Gastrocnemius medialis (tissue), 4 donors: ENCODE data around the gene MBD5. TPM values are rescaled to one million over a fixed set of nuclear protein-coding genes. Genes with fewer than 3 reads are reported as not detected.

ENCODE experiments used
- ATAC-seq, 2 donors: fragments of 150-250 bp; one replicate each; pipeline ENCODE4 v1.9.1; 2016
- DNase-seq, 2 donors: peaks; one replicate each; pipeline ENCODE4 v3.0.0-alpha.2; 2019
- H3K27ac ChIP-seq, 4 donors: fragments of 200-600 bp; sonication (generic); 1 replicate in 1 of 4; 2 replicates in 3 of 4; pipeline ENCODE4 v1.5.1; 2016 to 2018; ENCODE audit warnings: mild to moderate bottlenecking in 2 of 4, moderate library complexity in 1 of 4
- H3K27me3 ChIP-seq, 3 donors: fragments of 200-600 bp; sonication (generic) in 2 of 3; 1 replicate in 1 of 3; 2 replicates in 2 of 3; pipeline versions ENCODE4 v1.5.1 to v1.6.0; 2016 to 2019; ENCODE audit warnings: mild to moderate bottlenecking in 1 of 3, moderate library complexity in 1 of 3
- H3K36me3 ChIP-seq, 2 donors: fragments of 200-600 bp; sonication (generic) in 1 of 2; one replicate each; pipeline ENCODE4 v1.5.1; 2017 to 2018
- H3K4me1 ChIP-seq, 2 donors: fragments of 200-600 bp; sonication (generic) in 1 of 2; one replicate each; pipeline ENCODE4 v1.5.1; 2016 to 2017; ENCODE audit warnings: mild to moderate bottlenecking in 2 of 2
- H3K4me3 ChIP-seq, 4 donors: fragments of 200-600 bp; sonication (generic) in 3 of 4; 1 replicate in 1 of 4; 2 replicates in 3 of 4; pipeline ENCODE4 v1.5.1; 2016 to 2019; ENCODE audit warnings: mild to moderate bottlenecking in 2 of 4
- H3K9me3 ChIP-seq, 3 donors: fragments of 200-600 bp; sonication (generic) in 2 of 3; 1 replicate in 1 of 3; 2 replicates in 2 of 3; pipeline ENCODE4 v1.5.1; 2016 to 2019
- CTCF ChIP-seq, 5 experiments: fragments of 450-650 bp in 3 of 5; fragments of 200-600 bp in 2 of 5; sonication (generic) in 2 of 5; IDR thresholded peaks in 4 of 5; conservative IDR thresholded peaks in 1 of 5; 1 replicate in 4 of 5; 2 replicates in 1 of 5; pipeline ENCODE4 v1.5.1; 2016 to 2019; ENCODE audit warnings: antibody characterized with exemption in 5 of 5, mild to moderate bottlenecking in 3 of 5, moderate library complexity in 3 of 5
- POLR2A ChIP-seq, 2 donors: fragments of 450-650 bp; IDR thresholded peaks; one replicate each; pipeline ENCODE4 v1.6.1; 2017; ENCODE audit warnings: antibody characterized with exemption in 2 of 2, mild to moderate bottlenecking in 2 of 2, moderate library complexity in 2 of 2
- in situ Hi-C, 4 donors: fragments of 200-750 bp; cut with MboI; loops; one replicate each; pipeline versions ENCODE4 v1.15.0 to v1.8.0; 2017; ENCODE audit warnings: low sequenced_read_pairs in 4 of 4
- intact Hi-C: fragments of 100-400 bp; cut with DNase I; formaldehyde crosslinking; loops from one replicate; pipeline ENCODE4 v1.15.1; 2023; ENCODE audit warnings: low total_unique reads
- total RNA-seq, 4 donors: library from RNA; depleted of rRNA; stranded (reverse); fragments of >200 nt; gene quantifications; one replicate each; pipeline versions ENCODE4 v1.1.0 to v1.2.3, GENCODE V29; 2016

MBD5 gene
- total RNA-seq, 4 donors from 2014 or later: 15.2 to 27.2 (median 15.5) TPM

DNA sequence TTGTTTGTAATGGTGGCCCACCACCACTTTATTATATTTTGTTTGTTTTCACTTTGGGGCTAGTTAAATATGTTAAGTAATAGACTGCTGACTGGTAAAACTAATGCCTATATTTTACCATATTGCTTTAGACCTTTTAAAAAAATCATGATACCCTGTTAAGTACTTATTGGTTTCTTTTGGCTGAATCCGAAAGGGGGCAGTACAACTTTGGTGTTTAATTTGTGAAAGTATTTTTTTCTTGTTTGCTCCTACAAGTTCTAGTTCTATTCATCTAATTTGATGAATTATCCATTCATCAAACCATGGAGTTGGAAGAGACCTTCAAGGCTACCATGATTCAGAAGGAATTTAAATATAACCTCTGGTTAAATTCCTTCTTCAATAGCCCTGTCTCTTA, 147.0 kb downstream of the MBD5 start:
- TF ChIP-seq POLR2A (IDR thresholded peaks at IDR 0.05): no peak
- no peak for TF ChIP-seq CTCF (IDR thresholded peaks at IDR 0.05 in 4 of 5, conservative IDR thresholded peaks at IDR 0.05 in 1 of 5)
- intact Hi-C loops (no loop called here), in situ Hi-C loops (no loop called here)
- no peak for DNase-seq
- H3K4me3 ChIP-seq: no peak overlapping the region
- no peaks in the 10 kb centered on the region for H3K27me3 ChIP-seq
- no peak for ATAC-seq
- no peaks in the 10 kb centered on the region for H3K36me3 ChIP-seq
- H3K9me3 ChIP-seq: no peaks in the 10 kb centered on the region
- no peak overlapping the region for H3K27ac ChIP-seq
- H3K4me1 ChIP-seq: no peaks in the 10 kb centered on the region

GRCh38 chr2:148172131-148172753, 151.4 kb downstream of the MBD5 start:
- H3K36me3 ChIP-seq: no peaks in the 10 kb centered on the region
- DNase-seq (no peak), ATAC-seq (no peak)
- H3K27ac ChIP-seq: no peak overlapping the region
- H3K4me1 ChIP-seq: no peaks in the 10 kb centered on the region
- intact Hi-C loops: no loop called here
- H3K27me3 ChIP-seq: no peaks in the 10 kb centered on the region
- no peak overlapping the region for H3K4me3 ChIP-seq
- in situ Hi-C loops: no loop called here
- no peaks in the 10 kb centered on the region for H3K9me3 ChIP-seq
- TF ChIP-seq POLR2A (IDR thresholded peaks at IDR 0.05) (no peak), CTCF (IDR thresholded peaks at IDR 0.05 in 4 of 5, conservative IDR thresholded peaks at IDR 0.05 in 1 of 5) (no peak)

DNA sequence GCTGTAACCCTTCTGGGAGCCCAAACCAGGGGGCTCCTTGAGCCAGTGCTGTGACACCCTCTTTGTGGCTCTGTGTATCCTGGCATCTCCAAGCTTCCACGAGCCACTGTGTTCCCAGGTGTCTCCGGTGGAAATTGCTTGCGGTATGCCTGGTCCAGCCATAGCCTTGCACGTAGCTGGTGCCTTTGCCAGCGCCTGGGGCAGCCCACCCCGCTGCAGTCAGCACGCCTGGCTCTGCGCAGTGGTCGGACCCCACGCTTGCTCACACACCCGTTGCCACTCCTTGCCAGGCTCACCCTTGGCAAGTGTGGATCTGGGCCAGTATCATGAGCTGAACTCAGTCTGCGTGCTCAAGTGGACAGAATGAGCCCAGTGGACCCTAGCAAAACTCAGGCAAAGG, 152.3 kb downstream of the MBD5 start:
- in situ Hi-C loops: no loop called here
- H3K4me3 ChIP-seq: no peak overlapping the region
- H3K36me3 ChIP-seq: no peaks in the 10 kb centered on the region
- intact Hi-C loops: no loop called here
- DNase-seq: no peak
- H3K9me3 ChIP-seq: no peaks in the 10 kb centered on the region
- no peak overlapping the region for H3K27ac ChIP-seq
- no peaks in the 10 kb centered on the region for H3K27me3 ChIP-seq
- no peak for ATAC-seq
- H3K4me1 ChIP-seq: no peaks in the 10 kb centered on the region
- no peak for TF ChIP-seq CTCF (IDR thresholded peaks at IDR 0.05 in 4 of 5, conservative IDR thresholded peaks at IDR 0.05 in 1 of 5)
- TF ChIP-seq POLR2A (IDR thresholded peaks at IDR 0.05): no peak

DNA sequence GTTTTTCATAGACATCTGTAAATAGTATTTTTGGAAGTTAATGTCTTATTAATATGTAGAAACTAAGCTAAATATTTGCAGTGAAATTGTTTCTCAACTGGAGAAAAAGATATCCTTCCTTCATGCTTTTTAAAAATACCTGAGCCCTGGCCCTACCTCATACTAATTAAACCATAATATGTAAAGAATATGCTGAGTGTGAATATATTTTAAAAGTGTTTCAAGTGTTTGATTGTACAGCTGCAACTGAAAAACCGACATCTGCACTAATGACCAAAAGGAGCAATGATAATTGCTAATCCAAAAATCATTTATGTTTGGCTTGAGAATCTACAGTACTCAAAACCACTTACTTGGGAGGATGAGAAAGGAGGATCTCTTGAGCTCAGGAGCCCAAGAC, 156.7 kb downstream of the MBD5 start:
- Histone ChIP-seq H3K36me3 (peaks cover 0 to 6% of the 10 kb centered on the region in 2 donors), H3K27ac (no peak overlapping the region), H3K4me3 (no peak overlapping the region), H3K9me3 (no peaks in the 10 kb centered on the region), H3K27me3 (no peaks in the 10 kb centered on the region), H3K4me1 (no peaks in the 10 kb centered on the region)
- ATAC-seq (no peak), DNase-seq (no peak)
- intact Hi-C loops: no loop called here
- no peak for TF ChIP-seq CTCF (IDR thresholded peaks at IDR 0.05 in 4 of 5, conservative IDR thresholded peaks at IDR 0.05 in 1 of 5)
- TF ChIP-seq POLR2A (IDR thresholded peaks at IDR 0.05): no peak
- in situ Hi-C loops: no loop called here

DNA sequence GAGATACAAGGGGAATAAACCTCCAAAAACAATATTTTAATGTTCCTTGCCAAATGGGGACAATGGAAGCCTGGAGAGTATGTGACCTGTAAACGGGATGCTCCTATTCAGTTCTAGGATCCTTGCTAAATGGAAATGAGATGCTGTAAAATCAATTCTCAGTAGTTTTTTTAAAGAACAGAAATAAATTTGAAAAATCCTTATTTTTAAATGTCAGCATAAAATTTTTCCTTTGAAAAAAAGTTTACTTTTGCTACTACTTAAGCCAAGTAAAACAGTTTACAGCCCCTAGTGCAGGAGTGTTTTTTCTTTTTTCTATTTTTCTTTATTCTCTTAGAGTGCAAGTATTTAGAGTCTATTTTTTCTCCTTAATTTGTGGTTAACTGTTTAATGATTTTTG, 158.8 kb downstream of the MBD5 start:
- no peak for ATAC-seq

More for the DNA sequence above, 158.8 kb downstream of the MBD5 start:
- Histone ChIP-seq H3K27me3 (no peaks in the 10 kb centered on the region), H3K4me1 (no peaks in the 10 kb centered on the region), H3K9me3 (no peaks in the 10 kb centered on the region), H3K27ac (no peak overlapping the region), H3K36me3 (peaks cover 0 to 6% of the 10 kb centered on the region in 2 donors), H3K4me3 (no peak overlapping the region)
- in situ Hi-C loops: no loop called here
- DNase-seq: no peak
- TF ChIP-seq CTCF (IDR thresholded peaks at IDR 0.05 in 4 of 5, conservative IDR thresholded peaks at IDR 0.05 in 1 of 5) (no peak), POLR2A (IDR thresholded peaks at IDR 0.05) (no peak)
- intact Hi-C loops: no loop called here
